ENCODE results near the gene SPRN.
A peak's percentile ranks its signal among the peaks of the same experiment; 100 is the strongest.

SPRN gene

GRCh38 chr10:133411523-133412380 is 12.7 kb downstream of the SPRN start:
- DNase-seq (ENCODE audit: low read depth in 2 of 3, low spot score in 2 of 3) = no peak

- DNase-seq (ENCODE audit: low read depth in 2 of 3, low spot score in 2 of 3) = no peak
Observed at GRCh38 chr10:133405844-133406527, 18.4 kb downstream of the SPRN start.

GRCh38 chr10:133405272-133405671 is 19.2 kb downstream of the SPRN start:
- no peak for DNase-seq (ENCODE audit: low read depth in 2 of 3, low spot score in 2 of 3)

- DNase-seq (ENCODE audit: low read depth in 2 of 3, low spot score in 2 of 3) = no peak
Observed at GRCh38 chr10:133403784-133404183, 20.6 kb downstream of the SPRN start.

GRCh38 chr10:133403359-133403758 is 21.1 kb downstream of the SPRN start:
- no peak for DNase-seq (ENCODE audit: low read depth in 2 of 3, low spot score in 2 of 3)

- DNase-seq (ENCODE audit: low read depth in 2 of 3, low spot score in 2 of 3) = no peak
Observed at GRCh38 chr10:133401981-133402725, 22.3 kb downstream of the SPRN start.

GRCh38 chr10:133401500-133401899 is 22.9 kb downstream of the SPRN start:
- DNase-seq (ENCODE audit: low read depth in 2 of 3, low spot score in 2 of 3) = no peak

GRCh38 chr10:133400624-133401424 is 23.6 kb downstream of the SPRN start:
- no peak for DNase-seq (ENCODE audit: low read depth in 2 of 3, low spot score in 2 of 3)

GRCh38 chr10:133399123-133399601 is 25.3 kb downstream of the SPRN start:
- DNase-seq (ENCODE audit: low read depth in 2 of 3, low spot score in 2 of 3) = no peak

- DNase-seq (ENCODE audit: low read depth in 2 of 3, low spot score in 2 of 3) = no peak
Observed at GRCh38 chr10:133397938-133398337, 26.5 kb downstream of the SPRN start.

GRCh38 chr10:133396035-133396624 is 28.3 kb downstream of the SPRN start:
- DNase-seq (ENCODE audit: low read depth in 2 of 3, low spot score in 2 of 3) = no peak

GRCh38 chr10:133394801-133395221 is 29.6 kb downstream of the SPRN start:
- no peak for DNase-seq (ENCODE audit: low read depth in 2 of 3, low spot score in 2 of 3)

GRCh38 chr10:133394064-133394663 is 30.3 kb downstream of the SPRN start, which contains the start of gene MTG1:
Gene MTG1, plus strand, starts transcription at chr10:133394157. Its CDS starts 64 bp downstream, at chr10:133394221.
- DNase-seq (ENCODE audit: low read depth in 2 of 3, low spot score in 2 of 3) = peak; percentile 72 to 94 (median 92)

- DNase-seq (ENCODE audit: low read depth in 2 of 3, low spot score in 2 of 3) = no peak
Observed at GRCh38 chr10:133393401-133394063, 30.9 kb downstream of the SPRN start.

- no peak for DNase-seq (ENCODE audit: low read depth in 2 of 3, low spot score in 2 of 3)
Observed at GRCh38 chr10:133391761-133392518, 32.5 kb downstream of the SPRN start.

GRCh38 chr10:133391249-133391635 is 33.2 kb downstream of the SPRN start:
- DNase-seq (ENCODE audit: low read depth in 2 of 3, low spot score in 2 of 3) = no peak

- DNase-seq (ENCODE audit: low read depth in 2 of 3, low spot score in 2 of 3) = no peak
Observed at GRCh38 chr10:133390597-133391248, 33.7 kb downstream of the SPRN start.
